Fibroblast of pulmonary artery (primary cell): Measurements from ENCODE around the gene MBD4.
"Not testable (repeated sequence)": the region's sequence is repeated elsewhere in the genome, so short reads cannot be mapped to it uniquely, and the experiment has no call there.

Experiments
- DNase-seq: peaks from one replicate; pipeline ENCODE4 v3.0.0-alpha.2; 2010; ENCODE audit warnings: low read depth
- H3K4me3 ChIP-seq: replicated peaks from 2 replicates; pipeline ENCODE4 v1.5.1; 2011; ENCODE audit warnings: low read depth, mild to moderate bottlenecking, control low read depth, low read length, moderate library complexity
- TF ChIP-seq, protein P1 (sequence below): IDR thresholded peaks from 2 replicates; pipeline ENCODE4 v1.5.1; 2011; ENCODE audit warnings: mild to moderate bottlenecking, control low read depth, low read length, inconsistent platforms; ENCODE audit errors: missing control alignments

MBD4 gene

DNA sequence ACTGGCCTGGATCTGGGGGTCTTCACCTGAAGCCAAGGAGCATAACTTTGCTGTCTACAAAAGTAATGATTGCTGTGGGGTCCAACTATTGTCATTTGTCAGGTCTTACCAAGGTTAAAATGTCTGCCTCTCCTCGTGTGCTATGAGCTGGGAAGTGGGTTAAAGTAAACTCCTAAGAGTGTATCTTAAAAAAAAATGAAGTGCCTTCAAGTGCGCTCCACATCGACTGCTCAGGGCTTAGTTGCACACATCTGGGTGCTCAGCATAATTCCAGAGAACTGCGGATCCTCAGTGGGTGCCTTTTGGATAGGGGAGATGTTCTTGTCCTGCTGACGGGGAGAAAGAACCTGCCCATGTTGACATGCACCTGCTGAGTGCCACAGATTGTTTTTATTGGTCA is 52.3 kb downstream of the MBD4 start:
- H3K4me3 ChIP-seq, result no peak overlapping the region
- DNase-seq, result no peak
- TF ChIP-seq, protein P1, sequence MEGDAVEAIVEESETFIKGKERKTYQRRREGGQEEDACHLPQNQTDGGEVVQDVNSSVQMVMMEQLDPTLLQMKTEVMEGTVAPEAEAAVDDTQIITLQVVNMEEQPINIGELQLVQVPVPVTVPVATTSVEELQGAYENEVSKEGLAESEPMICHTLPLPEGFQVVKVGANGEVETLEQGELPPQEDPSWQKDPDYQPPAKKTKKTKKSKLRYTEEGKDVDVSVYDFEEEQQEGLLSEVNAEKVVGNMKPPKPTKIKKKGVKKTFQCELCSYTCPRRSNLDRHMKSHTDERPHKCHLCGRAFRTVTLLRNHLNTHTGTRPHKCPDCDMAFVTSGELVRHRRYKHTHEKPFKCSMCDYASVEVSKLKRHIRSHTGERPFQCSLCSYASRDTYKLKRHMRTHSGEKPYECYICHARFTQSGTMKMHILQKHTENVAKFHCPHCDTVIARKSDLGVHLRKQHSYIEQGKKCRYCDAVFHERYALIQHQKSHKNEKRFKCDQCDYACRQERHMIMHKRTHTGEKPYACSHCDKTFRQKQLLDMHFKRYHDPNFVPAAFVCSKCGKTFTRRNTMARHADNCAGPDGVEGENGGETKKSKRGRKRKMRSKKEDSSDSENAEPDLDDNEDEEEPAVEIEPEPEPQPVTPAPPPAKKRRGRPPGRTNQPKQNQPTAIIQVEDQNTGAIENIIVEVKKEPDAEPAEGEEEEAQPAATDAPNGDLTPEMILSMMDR, result no peak

DNA sequence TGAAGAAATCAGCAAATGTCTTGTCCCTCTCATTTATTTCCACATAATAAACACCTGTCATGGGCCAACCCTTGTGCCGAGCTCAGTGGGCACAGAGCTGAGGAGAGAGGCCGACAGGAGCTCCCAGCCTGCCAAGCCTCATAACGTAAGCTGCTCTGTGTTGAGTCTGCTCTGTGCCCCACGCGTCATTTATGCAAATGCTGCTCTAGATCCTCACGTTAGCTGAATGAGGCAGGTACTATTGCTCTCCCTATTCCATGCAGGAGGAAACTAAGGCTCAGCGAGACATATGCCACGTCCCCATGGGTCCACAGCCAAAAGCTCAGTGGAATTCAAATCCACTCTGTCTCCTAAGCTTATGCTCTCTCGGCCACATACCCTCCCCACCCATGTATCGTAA is 52.8 kb downstream of the MBD4 start:
- no peak for DNase-seq
- H3K4me3 ChIP-seq, result no peak overlapping the region
- TF ChIP-seq, protein P1, result no peak

DNA sequence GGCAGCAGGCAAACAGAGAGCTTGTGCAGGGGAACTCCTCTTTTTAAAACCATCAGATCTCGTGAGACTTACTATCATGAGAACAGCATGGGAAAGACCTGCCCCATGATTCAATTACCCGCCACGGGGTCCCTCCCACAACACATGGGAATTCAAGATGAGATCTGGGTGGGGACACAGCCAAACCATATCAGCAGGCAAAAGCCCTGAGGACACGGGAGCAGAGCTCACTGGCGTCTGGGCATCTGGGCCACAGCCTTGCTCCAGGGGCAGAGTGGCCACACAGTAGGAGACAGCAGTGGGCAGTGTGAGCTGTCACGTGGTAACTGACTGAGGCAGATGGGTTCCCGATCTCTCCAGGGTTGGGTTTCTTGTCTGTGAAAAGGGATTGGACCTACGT is 54.2 kb downstream of the MBD4 start:
- DNase-seq, H3K4me3 ChIP-seq: not testable (repeated sequence)

DNA sequence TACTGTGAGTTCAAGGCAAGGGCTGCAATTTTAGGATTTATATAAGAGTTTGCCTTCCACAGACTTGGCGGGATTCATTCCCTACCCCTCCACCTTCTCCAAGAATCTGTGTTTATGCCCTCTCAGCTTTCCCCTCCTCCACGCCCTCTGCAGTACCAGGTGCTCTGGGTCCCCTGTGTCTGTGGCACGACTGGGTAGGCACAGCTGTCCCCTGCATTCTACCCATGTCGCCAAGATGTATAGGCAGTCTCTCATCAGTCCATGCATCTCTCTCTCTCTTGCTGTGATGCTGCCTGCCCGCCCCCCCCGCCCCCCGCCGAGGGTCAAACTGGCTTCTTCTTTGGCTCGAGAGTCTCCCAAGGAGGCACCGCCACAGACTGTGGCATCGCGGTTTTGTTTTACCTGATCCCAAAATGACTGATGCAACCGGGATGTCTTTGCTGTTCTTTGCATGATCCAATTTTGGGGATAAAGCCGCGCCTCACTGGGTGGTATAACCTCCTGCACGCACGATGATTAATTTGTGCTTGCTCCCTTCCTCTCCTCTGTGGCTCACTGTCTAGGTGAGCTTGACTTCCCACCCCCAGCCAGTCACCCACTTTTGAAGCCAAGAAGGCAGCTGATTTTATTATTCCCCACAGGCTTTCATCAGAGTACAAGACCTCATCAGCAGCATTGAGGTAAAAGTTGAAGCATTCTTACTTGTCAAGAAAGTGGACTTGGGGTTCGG is 55.0 kb downstream of the MBD4 start:
- no peak overlapping the region for H3K4me3 ChIP-seq
- TF ChIP-seq, protein P1, result no peak
- no peak for DNase-seq

DNA sequence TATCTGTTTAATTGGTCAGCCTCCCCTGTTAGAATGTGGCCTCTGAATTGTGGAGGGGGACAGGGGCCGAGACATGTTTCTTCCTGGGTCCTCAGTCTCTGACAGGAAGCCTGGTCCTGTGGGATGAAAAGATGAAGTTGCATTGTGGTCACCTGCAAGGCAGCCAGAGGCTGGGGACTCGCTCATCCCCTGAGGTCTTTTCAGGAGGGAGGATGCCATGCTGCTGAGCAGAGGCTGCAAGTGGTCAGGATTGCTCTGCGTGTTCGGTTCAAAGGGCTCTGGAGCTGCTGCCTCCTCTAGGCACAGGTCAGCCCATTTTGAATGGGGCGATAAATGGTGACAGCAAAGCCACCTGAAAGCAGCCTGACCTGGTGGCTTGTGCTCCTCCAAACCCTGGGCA is 55.6 kb downstream of the MBD4 start:
- not testable (repeated sequence) for DNase-seq, H3K4me3 ChIP-seq

DNA sequence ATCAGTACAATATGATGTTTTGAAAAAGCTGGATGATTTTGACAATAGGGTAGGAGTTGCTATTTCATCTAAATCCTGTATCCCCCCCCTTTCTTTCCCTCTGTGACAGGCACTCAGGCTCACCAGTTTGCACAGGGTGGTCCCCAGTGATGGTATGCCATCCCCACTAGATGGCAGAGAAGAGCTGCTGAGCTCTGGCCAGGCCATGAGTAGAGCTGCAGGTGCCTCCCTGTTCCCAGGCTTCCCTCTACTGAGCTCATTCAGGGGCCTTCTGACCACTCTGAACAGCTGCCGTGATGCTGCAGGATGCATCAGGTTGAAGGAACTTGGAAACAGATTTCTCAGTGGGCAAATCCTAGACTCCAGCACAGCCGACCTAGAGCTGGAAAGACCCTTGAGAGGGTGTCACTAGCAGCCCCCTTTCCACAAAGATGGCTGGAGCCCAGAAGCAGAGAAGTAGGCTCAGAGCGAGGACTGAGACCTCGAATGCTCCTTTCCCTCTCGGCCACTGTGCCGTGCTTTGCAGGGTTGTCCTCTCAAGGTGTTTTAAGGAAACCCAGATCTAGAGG is 56.4 kb downstream of the MBD4 start:
- no peak overlapping the region for H3K4me3 ChIP-seq
- TF ChIP-seq, protein P1, result peak; percentile 92
- peak; percentile 76 for DNase-seq

DNA sequence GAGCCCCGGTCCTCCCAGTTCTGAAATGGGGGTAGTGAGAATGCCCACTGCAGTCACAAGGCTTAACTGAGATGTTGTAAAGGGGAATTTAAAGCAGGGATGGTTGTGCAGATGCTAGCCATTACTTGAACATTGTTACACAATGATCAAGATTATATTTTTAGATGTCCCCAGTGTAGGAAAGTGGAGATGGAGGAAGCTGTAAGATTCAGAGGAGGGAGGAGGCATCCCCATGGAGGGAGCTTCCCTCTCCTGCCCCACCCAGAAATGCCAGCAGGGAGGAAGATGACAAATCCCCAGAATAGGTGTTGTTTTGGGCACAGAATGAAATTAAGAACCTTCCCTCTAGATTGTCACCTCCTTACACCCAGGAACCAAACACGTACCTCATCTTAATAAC is 57.4 kb downstream of the MBD4 start:
- no peak overlapping the region for H3K4me3 ChIP-seq
- no peak for DNase-seq
- TF ChIP-seq, protein P1, result no peak
